Lung (tissue), 12 donors: ENCODE results near the gene SLF1. TPM values are rescaled to one million over a fixed set of nuclear protein-coding genes. Genes with fewer than 3 reads are reported as not detected.

Source experiments
- ATAC-seq: fragments of 200-7000 bp; cut with Tn5 transposase; one replicate; pipeline ENCODE4 v1.9.1; 2020; ENCODE audit warnings: moderate number of reproducible peaks; ENCODE audit not compliant: insufficient read depth, low FRiP score
- DNase-seq, 3 donors: peaks; one replicate each; pipeline ENCODE4 v3.0.0-alpha.2; 2013 to 2017
- H3K27ac ChIP-seq, 2 donors: one replicate each; pipeline ENCODE4 v1.5.1; 2013; ENCODE audit warnings: mild to moderate bottlenecking in 2 of 2, moderate library complexity in 2 of 2, control low read depth in 1 of 2, inconsistent platforms in 1 of 2, low read depth in 1 of 2, low read length in 1 of 2
- H3K27me3 ChIP-seq, 3 donors: one replicate each; pipeline ENCODE4 v1.5.1; 2013; ENCODE audit warnings: low read length in 2 of 3; ENCODE audit not compliant: control insufficient read depth in 3 of 3, insufficient read depth in 3 of 3
- H3K36me3 ChIP-seq, 4 donors: one replicate each; pipeline ENCODE4 v1.5.1; 2013; ENCODE audit warnings: low read length in 4 of 4, mild to moderate bottlenecking in 1 of 4, moderate library complexity in 1 of 4; ENCODE audit not compliant: control insufficient read depth in 4 of 4, insufficient read depth in 4 of 4
- H3K4me1 ChIP-seq, 5 donors: one replicate each; pipeline ENCODE4 v1.5.1; 2013; ENCODE audit warnings: low read length in 5 of 5, mild to moderate bottlenecking in 2 of 5, moderate library complexity in 1 of 5; ENCODE audit not compliant: control insufficient read depth in 5 of 5, insufficient read depth in 5 of 5
- H3K4me3 ChIP-seq: one replicate; pipeline ENCODE4 v1.5.1; 2013; ENCODE audit warnings: mild to moderate bottlenecking, control low read depth, moderate library complexity
- H3K9ac ChIP-seq, 2 donors: one replicate each; pipeline ENCODE4 v1.5.1; 2013; ENCODE audit warnings: low read length in 2 of 2, control low read depth in 1 of 2; ENCODE audit not compliant: insufficient read depth in 1 of 2
- H3K9me3 ChIP-seq, 4 donors: one replicate each; pipeline ENCODE4 v1.5.1; 2013; ENCODE audit warnings: low read length in 3 of 4, mild to moderate bottlenecking in 1 of 4, moderate library complexity in 1 of 4; ENCODE audit not compliant: control insufficient read depth in 4 of 4, insufficient read depth in 3 of 4
- WGBS, 2 donors: extraction: QIAGEN DNeasy Blood & Tissue Kit; methylation state at CpG; one replicate each; pipeline ENCODE4 v1.1.7; 2013; 5-methylcytosine and 5-hydroxymethylcytosine counted together
- polyA plus RNA-seq, 2 donors: library from polyadenylated mRNA; stranded (reverse); fragments of 200-250 nt; gene quantifications; one replicate each; pipeline ENCODE4 v1.2.1, GENCODE V29; 2013
- total RNA-seq, 2 donors: library from RNA; depleted of rRNA in 1 of 2; stranded (reverse); fragments of >200 nt in 1 of 2; gene quantifications; one replicate each; pipeline ENCODE4 v1.2.1, GENCODE V29; 2014 to 2021
- TF ChIP-seq, protein P1 (sequence below): IDR thresholded peaks from 2 replicates; pipeline ENCODE4 v1.5.1; 2012; ENCODE audit warnings: mild to moderate bottlenecking; ENCODE audit errors: control extremely low read depth, extremely low read depth
- donor health status: control.
- donor health status: control.
- donor health status: Bipolar disorder and iron deficiency.
- donor health status: healthy.
- donor health status: DM: yes; HTN: yes; CAD: no.

SLF1 gene
- total and polyA plus RNA-seq, 4 donors = 2.1 to 29.5 (median 5.0) TPM

DNA sequence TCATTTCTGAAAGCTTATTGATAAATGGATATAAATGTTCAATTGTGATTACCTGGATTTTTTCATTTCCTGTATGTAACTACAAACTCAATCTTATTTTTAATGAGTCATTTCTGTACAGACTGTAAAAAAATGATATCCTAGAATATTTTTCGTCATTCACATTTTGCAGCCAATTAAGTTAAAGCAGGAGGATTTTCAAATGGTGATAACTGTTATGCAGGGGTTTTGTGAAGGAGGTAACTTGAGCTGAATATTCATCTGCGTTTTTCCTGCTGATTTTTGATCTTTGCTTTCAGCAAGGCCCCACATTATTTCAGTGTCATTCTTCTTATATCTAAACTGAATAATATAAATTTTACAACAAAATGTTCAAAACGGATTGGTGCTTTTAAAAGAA, 74.1 kb downstream of the SLF1 start:
- 90 to 91% methylated on average over 3 of the region's 3 CpGs for WGBS, 2 donors
- DNase-seq (peak in 2 of 3 donors; percentile 7 to 14), ATAC-seq (no peak)
- Histone ChIP-seq H3K27ac (no peak overlapping the region), H3K9ac (no peak overlapping the region), H3K27me3 (no peaks in the 10 kb centered on the region), H3K4me1 (peaks cover 0 to 28% (median 7%) of the 10 kb centered on the region in 5 donors), H3K9me3 (no peaks in the 10 kb centered on the region), H3K36me3 (peaks cover under 1 to 5% (median 2%) of the 10 kb centered on the region in 4 donors), H3K4me3 (no peak overlapping the region)
- TF ChIP-seq, protein P1, sequence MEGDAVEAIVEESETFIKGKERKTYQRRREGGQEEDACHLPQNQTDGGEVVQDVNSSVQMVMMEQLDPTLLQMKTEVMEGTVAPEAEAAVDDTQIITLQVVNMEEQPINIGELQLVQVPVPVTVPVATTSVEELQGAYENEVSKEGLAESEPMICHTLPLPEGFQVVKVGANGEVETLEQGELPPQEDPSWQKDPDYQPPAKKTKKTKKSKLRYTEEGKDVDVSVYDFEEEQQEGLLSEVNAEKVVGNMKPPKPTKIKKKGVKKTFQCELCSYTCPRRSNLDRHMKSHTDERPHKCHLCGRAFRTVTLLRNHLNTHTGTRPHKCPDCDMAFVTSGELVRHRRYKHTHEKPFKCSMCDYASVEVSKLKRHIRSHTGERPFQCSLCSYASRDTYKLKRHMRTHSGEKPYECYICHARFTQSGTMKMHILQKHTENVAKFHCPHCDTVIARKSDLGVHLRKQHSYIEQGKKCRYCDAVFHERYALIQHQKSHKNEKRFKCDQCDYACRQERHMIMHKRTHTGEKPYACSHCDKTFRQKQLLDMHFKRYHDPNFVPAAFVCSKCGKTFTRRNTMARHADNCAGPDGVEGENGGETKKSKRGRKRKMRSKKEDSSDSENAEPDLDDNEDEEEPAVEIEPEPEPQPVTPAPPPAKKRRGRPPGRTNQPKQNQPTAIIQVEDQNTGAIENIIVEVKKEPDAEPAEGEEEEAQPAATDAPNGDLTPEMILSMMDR = no peak

DNA sequence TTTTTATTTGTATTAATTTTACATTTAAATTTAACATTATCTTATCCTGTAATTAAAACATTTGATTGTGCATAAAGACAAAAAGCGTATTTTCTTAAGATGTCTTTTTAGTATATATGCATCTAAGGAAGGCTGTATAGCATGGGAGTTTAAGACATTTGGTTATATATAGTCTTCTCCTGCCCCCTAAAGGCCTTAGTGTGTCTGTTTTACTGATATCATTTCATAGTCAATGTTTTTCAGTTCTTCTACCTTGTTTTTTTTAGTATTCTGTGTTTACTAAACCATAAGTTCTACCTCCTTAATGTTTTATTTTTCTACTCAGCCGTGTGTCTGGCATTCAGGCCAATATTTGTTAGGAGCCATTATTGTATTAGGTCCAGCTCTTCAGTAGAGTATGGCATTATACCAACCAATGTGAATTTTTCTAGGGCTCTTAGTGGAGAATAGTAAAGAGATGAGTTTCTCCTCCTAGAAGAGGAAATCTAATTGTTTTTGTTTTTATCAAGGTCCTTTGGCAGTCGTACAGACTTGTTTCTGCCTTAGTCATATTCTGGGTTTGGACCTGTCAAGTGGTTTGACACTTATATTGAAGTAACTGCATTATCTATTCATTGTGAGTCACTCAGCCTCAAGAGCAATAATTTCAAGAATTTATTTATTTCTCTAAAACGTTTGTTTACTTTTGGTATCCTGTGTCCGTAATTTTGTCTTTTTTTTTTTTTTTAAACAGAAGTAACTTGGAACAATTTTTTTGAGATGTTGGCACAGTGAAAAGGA, 74.8 kb downstream of the SLF1 start:
- Histone ChIP-seq H3K9me3 (no peaks in the 10 kb centered on the region), H3K4me3 (no peak overlapping the region), H3K27ac (no peak overlapping the region), H3K36me3 (peaks cover 0 to 5% (median 3%) of the 10 kb centered on the region in 4 donors), H3K9ac (no peak overlapping the region), H3K4me1 (peaks cover 0 to 28% (median 7%) of the 10 kb centered on the region in 5 donors), H3K27me3 (no peaks in the 10 kb centered on the region)
- ATAC-seq = no peak
- 44 to 66% methylated on average over 5 of the region's 5 CpGs for WGBS, 2 donors
- TF ChIP-seq, protein P1 = no peak
- peak in 2 of 3 donors; percentile 88 to 90 for DNase-seq

DNA sequence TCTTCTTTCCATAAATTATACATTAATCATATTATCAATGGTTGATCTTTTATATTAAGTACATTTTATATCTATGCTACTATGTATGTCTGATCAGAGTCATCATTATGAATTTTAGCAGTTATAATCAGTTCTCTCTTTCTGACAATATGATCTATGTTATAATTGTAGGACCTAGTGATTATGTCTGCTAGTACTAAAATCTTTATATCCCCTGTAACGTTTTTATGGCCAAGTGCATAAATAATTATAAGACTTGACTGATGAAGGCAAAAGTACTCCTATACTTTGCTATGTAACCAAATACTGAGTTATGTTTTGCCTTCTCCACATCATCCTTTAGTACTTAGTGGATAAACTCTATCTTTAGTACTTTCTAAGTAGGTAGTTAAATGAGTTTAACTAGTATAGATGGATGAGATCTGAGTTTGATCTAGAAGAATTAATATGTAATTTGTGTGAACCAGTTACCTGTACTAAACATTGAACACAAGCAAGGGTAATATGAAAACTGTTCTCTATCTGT, 75.4 kb downstream of the SLF1 start:
- TF ChIP-seq, protein P1 = no peak
- Histone ChIP-seq H3K36me3 (peaks cover 0 to 4% (median 3%) of the 10 kb centered on the region in 4 donors), H3K27ac (no peak overlapping the region), H3K4me3 (no peak overlapping the region), H3K4me1 (peaks cover 0 to 22% (median 7%) of the 10 kb centered on the region in 5 donors), H3K27me3 (no peaks in the 10 kb centered on the region), H3K9me3 (no peaks in the 10 kb centered on the region), H3K9ac (no peak overlapping the region)
- no peak for DNase-seq
- 52 to 83% methylated on average over 1 of the region's 1 CpG for WGBS, 2 donors
- no peak for ATAC-seq
